ENCODE measurements around the gene CTAG1B.
"Not testable (repeated sequence)": the region's sequence is repeated elsewhere in the genome, so short reads cannot be mapped to it uniquely, and the experiment has no call there.

DNA sequence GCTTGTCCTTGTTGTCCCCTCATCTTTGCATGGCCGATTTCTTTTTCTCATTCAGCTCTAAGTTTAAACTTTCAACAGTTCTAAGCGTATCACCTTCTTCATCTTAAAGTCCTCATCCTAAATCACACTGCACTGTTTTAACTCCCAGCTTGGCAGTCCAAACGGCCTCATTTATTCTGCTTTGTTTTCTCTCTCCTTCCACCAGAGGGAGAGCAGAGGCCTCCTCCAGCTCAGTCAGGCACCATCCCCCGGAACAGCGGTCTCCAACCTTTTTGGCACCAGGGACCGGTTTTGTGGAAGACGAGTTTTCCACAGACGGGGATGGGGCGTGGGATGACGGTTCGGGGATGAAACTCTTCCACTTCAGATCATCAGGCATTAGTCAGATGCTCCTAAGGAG lies 48.7 kb downstream of the CTAG1B start:
- TF ChIP-seq, protein P1, sequence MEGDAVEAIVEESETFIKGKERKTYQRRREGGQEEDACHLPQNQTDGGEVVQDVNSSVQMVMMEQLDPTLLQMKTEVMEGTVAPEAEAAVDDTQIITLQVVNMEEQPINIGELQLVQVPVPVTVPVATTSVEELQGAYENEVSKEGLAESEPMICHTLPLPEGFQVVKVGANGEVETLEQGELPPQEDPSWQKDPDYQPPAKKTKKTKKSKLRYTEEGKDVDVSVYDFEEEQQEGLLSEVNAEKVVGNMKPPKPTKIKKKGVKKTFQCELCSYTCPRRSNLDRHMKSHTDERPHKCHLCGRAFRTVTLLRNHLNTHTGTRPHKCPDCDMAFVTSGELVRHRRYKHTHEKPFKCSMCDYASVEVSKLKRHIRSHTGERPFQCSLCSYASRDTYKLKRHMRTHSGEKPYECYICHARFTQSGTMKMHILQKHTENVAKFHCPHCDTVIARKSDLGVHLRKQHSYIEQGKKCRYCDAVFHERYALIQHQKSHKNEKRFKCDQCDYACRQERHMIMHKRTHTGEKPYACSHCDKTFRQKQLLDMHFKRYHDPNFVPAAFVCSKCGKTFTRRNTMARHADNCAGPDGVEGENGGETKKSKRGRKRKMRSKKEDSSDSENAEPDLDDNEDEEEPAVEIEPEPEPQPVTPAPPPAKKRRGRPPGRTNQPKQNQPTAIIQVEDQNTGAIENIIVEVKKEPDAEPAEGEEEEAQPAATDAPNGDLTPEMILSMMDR (IDR thresholded peaks at IDR 0.05), result not testable (repeated sequence)
- TF ChIP-seq ZFX (IDR thresholded peaks at IDR 0.05; ENCODE audit: borderline replicate concordance), result not testable (repeated sequence)

Measured in 22Rv1 (cell line).